ENCODE measurements around the gene ZNF274.
"Not testable (repeated sequence)": the region's sequence is repeated elsewhere in the genome, so short reads cannot be mapped to it uniquely, and the experiment has no call there.

ZNF274 gene

GRCh38 chr19:58217069-58217481 is 34.2 kb downstream of the ZNF274 start:
- DNase-seq (ENCODE audit: insufficient read length) (no peak), FAIRE-seq (no peak)
- TF ChIP-seq POLR2A (IDR thresholded peaks at IDR 0.05; ENCODE audit: low read depth, low read length) (no peak), TAF1 (IDR thresholded peaks at IDR 0.05; ENCODE audit: borderline replicate concordance, low read depth, low read length) (no peak), POLR2AphosphoS5 (IDR thresholded peaks at IDR 0.05; ENCODE audit: low read depth, low read length) (no peak)

- TF ChIP-seq POLR2AphosphoS5 (IDR thresholded peaks at IDR 0.05; ENCODE audit: low read depth, low read length) = no peak
- TF ChIP-seq TAF1 (IDR thresholded peaks at IDR 0.05; ENCODE audit: borderline replicate concordance, low read depth, low read length) = no peak
- no peak for TF ChIP-seq POLR2A (IDR thresholded peaks at IDR 0.05; ENCODE audit: low read depth, low read length)
- FAIRE-seq (no peak), DNase-seq (ENCODE audit: insufficient read length) (no peak)
These were observed 34.9 kb downstream of the ZNF274 start for GRCh38 chr19:58217607-58218391.

- DNase-seq (ENCODE audit: insufficient read length) (no peak), FAIRE-seq (no peak)
- no peak for TF ChIP-seq TAF1 (IDR thresholded peaks at IDR 0.05; ENCODE audit: borderline replicate concordance, low read depth, low read length)
- TF ChIP-seq POLR2A (IDR thresholded peaks at IDR 0.05; ENCODE audit: low read depth, low read length) = no peak
- TF ChIP-seq POLR2AphosphoS5 (IDR thresholded peaks at IDR 0.05; ENCODE audit: low read depth, low read length) = no peak
These were observed 36.0 kb downstream of the ZNF274 start for GRCh38 chr19:58218899-58219298.

GRCh38 chr19:58227964-58228584 is 45.2 kb downstream of the ZNF274 start:
- FAIRE-seq (no peak), DNase-seq (ENCODE audit: insufficient read length) (no peak)
- TF ChIP-seq POLR2A (IDR thresholded peaks at IDR 0.05; ENCODE audit: low read depth, low read length) = no peak
- no peak for TF ChIP-seq POLR2AphosphoS5 (IDR thresholded peaks at IDR 0.05; ENCODE audit: low read depth, low read length)
- no peak for TF ChIP-seq TAF1 (IDR thresholded peaks at IDR 0.05; ENCODE audit: borderline replicate concordance, low read depth, low read length)

- FAIRE-seq (peak; percentile 93), DNase-seq (ENCODE audit: insufficient read length) (peak; percentile 79)
- peak; percentile 80; the same call in 1 of the 2 replicates for TF ChIP-seq TAF1 (IDR thresholded peaks at IDR 0.05; ENCODE audit: borderline replicate concordance, low read depth, low read length)
- TF ChIP-seq POLR2A (IDR thresholded peaks at IDR 0.05; ENCODE audit: low read depth, low read length) = peak; percentile 89
- peak; percentile 81 for TF ChIP-seq POLR2AphosphoS5 (IDR thresholded peaks at IDR 0.05; ENCODE audit: low read depth, low read length)
These were observed 45.9 kb downstream of the ZNF274 start, which contains the start of gene ZNF544 for GRCh38 chr19:58228585-58229254. ZNF544 (plus strand) TSS chr19:58228914; CDS start chr19:58244024, 15,110 bp downstream.

- TF ChIP-seq TAF1 (IDR thresholded peaks at IDR 0.05; ENCODE audit: borderline replicate concordance, low read depth, low read length) = no peak
- no peak for TF ChIP-seq POLR2AphosphoS5 (IDR thresholded peaks at IDR 0.05; ENCODE audit: low read depth, low read length)
- DNase-seq (ENCODE audit: insufficient read length) (no peak), FAIRE-seq (no peak)
These were observed 46.4 kb downstream of the ZNF274 start for GRCh38 chr19:58229255-58229639.

GRCh38 chr19:58237324-58237723 is 54.5 kb downstream of the ZNF274 start:
- FAIRE-seq (no peak), DNase-seq (ENCODE audit: insufficient read length) (no peak)
- no peak for TF ChIP-seq TAF1 (IDR thresholded peaks at IDR 0.05; ENCODE audit: borderline replicate concordance, low read depth, low read length)
- TF ChIP-seq POLR2AphosphoS5 (IDR thresholded peaks at IDR 0.05; ENCODE audit: low read depth, low read length) = no peak
- no peak for TF ChIP-seq POLR2A (IDR thresholded peaks at IDR 0.05; ENCODE audit: low read depth, low read length)

GRCh38 chr19:58243351-58243750 is 60.5 kb downstream of the ZNF274 start:
- no peak for TF ChIP-seq TAF1 (IDR thresholded peaks at IDR 0.05; ENCODE audit: borderline replicate concordance, low read depth, low read length)
- no peak for TF ChIP-seq POLR2A (IDR thresholded peaks at IDR 0.05; ENCODE audit: low read depth, low read length)
- no peak for TF ChIP-seq POLR2AphosphoS5 (IDR thresholded peaks at IDR 0.05; ENCODE audit: low read depth, low read length)
- no peak for FAIRE-seq
- no peak for DNase-seq (ENCODE audit: insufficient read length)

GRCh38 chr19:58248886-58249285 is 66.0 kb downstream of the ZNF274 start:
- DNase-seq (ENCODE audit: insufficient read length) = no peak
- FAIRE-seq = no peak
- TF ChIP-seq TAF1 (IDR thresholded peaks at IDR 0.05; ENCODE audit: borderline replicate concordance, low read depth, low read length) (no peak), POLR2A (IDR thresholded peaks at IDR 0.05; ENCODE audit: low read depth, low read length) (no peak), POLR2AphosphoS5 (IDR thresholded peaks at IDR 0.05; ENCODE audit: low read depth, low read length) (no peak)

GRCh38 chr19:58252102-58252685 is 69.3 kb downstream of the ZNF274 start:
- DNase-seq (ENCODE audit: insufficient read length) (no peak), FAIRE-seq (no peak)
- TF ChIP-seq TAF1 (IDR thresholded peaks at IDR 0.05; ENCODE audit: borderline replicate concordance, low read depth, low read length) (no peak), POLR2A (IDR thresholded peaks at IDR 0.05; ENCODE audit: low read depth, low read length) (no peak), POLR2AphosphoS5 (IDR thresholded peaks at IDR 0.05; ENCODE audit: low read depth, low read length) (no peak)

- not testable (repeated sequence) for FAIRE-seq; DNase-seq (ENCODE audit: insufficient read length)
These were observed 75.4 kb downstream of the ZNF274 start for GRCh38 chr19:58258259-58258658.

Data from GM12892 (cell line).